Middle frontal gyrus (tissue), 1 donor: ENCODE measurements around the gene RBM23.
A peak's percentile ranks its signal among the peaks of the same experiment; 100 is the strongest.

Source experiments
- DNase-seq: peaks from one replicate; pipeline ENCODE4 v3.0.0-alpha.2; 2015; ENCODE audit warnings: low spot score; ENCODE audit errors: extremely low spot score

The RBM23 gene

GRCh38 chr14:22886500-22887259, 32.3 kb downstream of the RBM23 start:
- DNase-seq = no peak

- no peak for DNase-seq
Observed at GRCh38 chr14:22885975-22886374, 33.0 kb downstream of the RBM23 start.

GRCh38 chr14:22884738-22885523, 34.0 kb downstream of the RBM23 start:
- no peak for DNase-seq

GRCh38 chr14:22884076-22884737, 34.7 kb downstream of the RBM23 start:
- DNase-seq = no peak

GRCh38 chr14:22883173-22883976, 35.6 kb downstream of the RBM23 start, which contains the start of gene REM2:
REM2 (plus strand) TSS chr14:22883222; CDS start chr14:22883288, 66 bp downstream.
- no peak for DNase-seq

- no peak for DNase-seq
Observed at GRCh38 chr14:22882529-22883172, 36.3 kb downstream of the RBM23 start.

GRCh38 chr14:22882064-22882463, 36.9 kb downstream of the RBM23 start:
- no peak for DNase-seq

GRCh38 chr14:22878271-22879246, 40.4 kb downstream of the RBM23 start:
- no peak for DNase-seq

GRCh38 chr14:22877000-22877501, 41.9 kb downstream of the RBM23 start:
- DNase-seq = no peak

- no peak for DNase-seq
Observed at GRCh38 chr14:22875748-22876319, 43.1 kb downstream of the RBM23 start.

- DNase-seq = no peak
Observed at GRCh38 chr14:22875003-22875747, 43.8 kb downstream of the RBM23 start.

- DNase-seq = no peak
Observed at GRCh38 chr14:22872833-22873520, 46.0 kb downstream of the RBM23 start.

GRCh38 chr14:22872033-22872832, 46.7 kb downstream of the RBM23 start:
- no peak for DNase-seq

GRCh38 chr14:22871224-22872032, 47.5 kb downstream of the RBM23 start, which contains the start of gene LRP10:
LRP10 (plus strand) TSS chr14:22871740; CDS start chr14:22872304, 564 bp downstream.
- DNase-seq = peak; percentile 58

GRCh38 chr14:22870811-22871223, 48.1 kb downstream of the RBM23 start:
- DNase-seq = no peak

GRCh38 chr14:22866874-22867273, 52.1 kb downstream of the RBM23 start:
- DNase-seq = no peak
